K562 (cell line): ENCODE results near the gene ITSN1. TPM values are rescaled to one million over a fixed set of nuclear protein-coding genes. Genes with fewer than 3 reads are reported as not detected.

ENCODE experiments used
- ATAC-seq: fragments of 200-7000 bp; cut with Tn5 transposase; 3 replicates; pipeline ENCODE4 v1.9.1; 2020; ENCODE audit warnings: moderate library complexity
- BruUV-seq: library from RNA; stranded (reverse); fragments of 400-500 nt; replicated peaks from 2 replicates; lab custom pipeline; 2021; lab: Mats Ljungman, UMichigan
- CTCF ChIA-PET: fragments of 300-600 bp; formaldehyde crosslinking; extraction: SDS; loops from one replicate; lab custom pipeline; 2021; ENCODE audit warnings: low intra/inter-chr PET ratio; lab: Yijun Ruan, JAX
- POLR2A ChIA-PET: fragments of 300-600, 350-650 bp; sonication (Branson Sonifier 250); formaldehyde crosslinking; extraction: SDS; loops from one replicate; lab custom pipeline; 2021; ENCODE audit warnings: antibody characterized with exemption, inconsistent platforms; lab: Yijun Ruan, JAX
- DNase-seq, 4 experiments: peaks; one replicate each; pipeline versions ENCODE4 v3.0.0 to v3.0.0-alpha.2; 2011 to 2018; ENCODE audit warnings: low spot score in 3 of 4, mixed read lengths in 3 of 4; ENCODE audit errors: extremely low read depth in 1 of 4
- FAIRE-seq: peaks from 2 replicates; lab custom pipeline; 2011; peaks lifted over from hg19 to GRCh38; lab: Jason Lieb, UNC
- H2AFZ ChIP-seq: 2 replicates; pipeline ENCODE4 v1.6.0; 2011; ENCODE audit warnings: low read depth, low read length, control low read depth, inconsistent platforms
- H3K27ac ChIP-seq: fragments of 200-600 bp; 3 replicates; pipeline ENCODE4 v1.8.0; 2011; ENCODE audit warnings: low read depth, mild to moderate bottlenecking, control low read depth, inconsistent platforms, low read length, moderate library complexity, mixed read lengths; ENCODE audit errors: extremely low read depth
- H3K27me3 ChIP-seq, 2 experiments: fragments of 300-600 bp in 1 of 2; 2 replicates in 1 of 2; 3 replicates in 1 of 2; pipeline versions ENCODE4 v1.6.0 to v1.8.0; 2011; ENCODE audit warnings: inconsistent platforms in 2 of 2, low read length in 2 of 2, mild to moderate bottlenecking in 1 of 2, mixed read lengths in 1 of 2, moderate library complexity in 1 of 2; ENCODE audit not compliant: control insufficient read depth in 2 of 2, insufficient read depth in 2 of 2
- H3K36me3 ChIP-seq: fragments of 300-600 bp; 3 replicates; pipeline ENCODE4 v1.8.0; 2011; ENCODE audit warnings: mild to moderate bottlenecking, low read length, inconsistent platforms; ENCODE audit not compliant: control insufficient read depth, insufficient read depth
- H3K4me1 ChIP-seq, 2 experiments: fragments of 200-600 bp in 1 of 2; replicated peaks in 1 of 2; 2 replicates in 1 of 2; 3 replicates in 1 of 2; pipeline versions ENCODE4 v1.5.1 to v1.8.0; 2011; ENCODE audit warnings: inconsistent platforms in 2 of 2, low read length in 2 of 2, mild to moderate bottlenecking in 1 of 2, mixed read lengths in 1 of 2, moderate library complexity in 1 of 2; ENCODE audit not compliant: control insufficient read depth in 2 of 2, insufficient read depth in 2 of 2
- H3K4me2 ChIP-seq: 2 replicates; pipeline ENCODE4 v1.6.1; 2011; ENCODE audit warnings: low read length, control low read depth, inconsistent platforms, mixed read lengths; ENCODE audit not compliant: insufficient read depth
- H3K4me3 ChIP-seq: fragments of 200-600 bp; sonication (generic), shearing (Covaris generic); 2 replicates; pipeline ENCODE4 v1.5.1; 2016; ENCODE audit warnings: control low read depth, inconsistent platforms
- H3K79me2 ChIP-seq: fragments of 200-600 bp; 3 replicates; pipeline ENCODE4 v1.8.0; 2011; ENCODE audit warnings: low read length, inconsistent platforms; ENCODE audit not compliant: control insufficient read depth, insufficient read depth
- H3K9ac ChIP-seq, 2 experiments: 2 replicates each; pipeline versions ENCODE4 v1.6.0 to v1.6.1; 2011; ENCODE audit warnings: low read depth in 2 of 2, low read length in 2 of 2, control low read depth in 1 of 2, inconsistent platforms in 1 of 2, mild to moderate bottlenecking in 1 of 2, mixed read lengths in 1 of 2; ENCODE audit not compliant: insufficient read depth in 1 of 2
- H3K9me1 ChIP-seq: one replicate; pipeline ENCODE4 v1.6.0; 2011; ENCODE audit warnings: inconsistent platforms, mild to moderate bottlenecking, low read length, moderate library complexity; ENCODE audit not compliant: control insufficient read depth, insufficient read depth
- H3K9me3 ChIP-seq: replicated peaks from 2 replicates; pipeline ENCODE4 v1.5.1; 2011; ENCODE audit warnings: low read depth, low read length, inconsistent platforms; ENCODE audit not compliant: control insufficient read depth, insufficient read depth
- H4K20me1 ChIP-seq: replicated peaks from 2 replicates; pipeline ENCODE4 v1.6.1; 2011; ENCODE audit warnings: low read length, inconsistent platforms, mixed read lengths; ENCODE audit not compliant: control insufficient read depth, insufficient read depth
- BRF1 ChIP-seq: IDR thresholded peaks from 3 replicates; pipeline ENCODE4 v1.6.1; 2011; ENCODE audit warnings: borderline replicate concordance, mild to moderate bottlenecking; ENCODE audit not compliant: insufficient read length; ENCODE audit errors: extremely low read depth
- CBFB ChIP-seq: sonication (generic); formaldehyde crosslinking; IDR thresholded peaks from 2 replicates; pipeline ENCODE4 v1.4.0; 2020; ENCODE audit warnings: mild to moderate bottlenecking, missing genetic modification reagents
- MTA3 ChIP-seq: fragments of 450-650 bp; formaldehyde crosslinking; IDR thresholded peaks from 2 replicates; pipeline ENCODE4 v1.6.1; 2017; ENCODE audit warnings: mild to moderate bottlenecking, borderline replicate concordance
- NR1H2 ChIP-seq: sonication (generic); formaldehyde crosslinking; IDR thresholded peaks from 2 replicates; pipeline ENCODE4 v1.4.0; 2020; ENCODE audit warnings: mild to moderate bottlenecking, missing genetic modification reagents
- NR2C1 ChIP-seq, 2 experiments: fragments of 450-650 bp; IDR thresholded peaks; 2 replicates each; pipeline ENCODE4 v1.6.1; 2017; ENCODE audit warnings: mild to moderate bottlenecking in 2 of 2, antibody characterized with exemption in 1 of 2, inconsistent platforms in 1 of 2, missing compliant biosample characterization in 1 of 2, missing genetic modification characterization in 1 of 2
- TAF1 ChIP-seq: IDR thresholded peaks from 2 replicates; pipeline ENCODE4 v1.6.1; 2011; ENCODE audit warnings: mild to moderate bottlenecking, low read length, moderate library complexity; ENCODE audit not compliant: insufficient read depth, control insufficient read depth, severe bottlenecking; ENCODE audit errors: extremely low read depth
- TEAD4 ChIP-seq, 2 experiments: sonication (generic) in 1 of 2; formaldehyde crosslinking in 1 of 2; IDR thresholded peaks; 2 replicates each; pipeline versions ENCODE4 v1.6.1 to v1.8.0; 2012 to 2022; ENCODE audit warnings: borderline replicate concordance in 1 of 2, inconsistent platforms in 1 of 2, low read length in 1 of 2, mild to moderate bottlenecking in 1 of 2, missing genetic modification reagents in 1 of 2
- ZZZ3 ChIP-seq: fragments of 450-650 bp; IDR thresholded peaks from 2 replicates; pipeline ENCODE4 v1.6.1; 2016; ENCODE audit warnings: antibody characterized with exemption, mild to moderate bottlenecking, moderate library complexity
- WGBS: fragments of 100-300 bp; shearing (Covaris generic); methylation state at CpG from one replicate; pipeline ENCODE4 v1.1.6; 2016; ENCODE audit warnings: low coverage, mixed read lengths; ENCODE audit not compliant: insufficient coverage; ENCODE audit errors: missing lambda C conversion rate; 5-methylcytosine and 5-hydroxymethylcytosine counted together
- in situ Hi-C: fragments of 300-500 bp; cut with MboI; formaldehyde crosslinking; loops from 4 replicates; pipeline ENCODE4 v1.15.0; 2018; ENCODE audit warnings: inconsistent platforms, mixed read lengths
- intact Hi-C: fragments of 100-400 bp; cut with micrococcal nuclease; formaldehyde crosslinking; loops from 2 replicates; pipeline ENCODE4 v1.14.2; 2022
- polyA plus RNA-seq, 8 experiments: library from polyadenylated mRNA; depleted of rRNA in 4 of 8; stranded (reverse) in 5 of 8; unstranded in 3 of 8; fragments of >200 nt; fragmentation: Nextera tagmentation in 2 of 8; fragmentation: Illumina TruSeq in 1 of 8; extraction: Ambion mirVana in 2 of 8; extraction: Trizol in 1 of 8; gene quantifications; 2 replicates each; pipeline versions ENCODE4 v1.2.1 to v1.2.3, GENCODE V29; 2011 to 2014; ENCODE audit warnings: inconsistent platforms in 1 of 8, missing spikeins in 1 of 8
- total RNA-seq, 7 experiments: library from RNA; depleted of rRNA in 6 of 7; stranded (reverse); fragments of >200 nt in 6 of 7; fragmentation: Illumina TruSeq in 2 of 7; extraction: Trizol in 2 of 7; gene quantifications; 2 replicates each; pipeline versions ENCODE4 v1.2.1 to v1.2.3, GENCODE V29; 2011 to 2021; ENCODE audit warnings: low replicate concordance in 1 of 7

Gene ITSN1
- total and polyA plus RNA-seq, 9 of the 15 experiments (the other 6 are each of a cell fraction or from before 2014, with no cell fraction given): 1.1 to 12.6 (median 4.8) TPM

DNA sequence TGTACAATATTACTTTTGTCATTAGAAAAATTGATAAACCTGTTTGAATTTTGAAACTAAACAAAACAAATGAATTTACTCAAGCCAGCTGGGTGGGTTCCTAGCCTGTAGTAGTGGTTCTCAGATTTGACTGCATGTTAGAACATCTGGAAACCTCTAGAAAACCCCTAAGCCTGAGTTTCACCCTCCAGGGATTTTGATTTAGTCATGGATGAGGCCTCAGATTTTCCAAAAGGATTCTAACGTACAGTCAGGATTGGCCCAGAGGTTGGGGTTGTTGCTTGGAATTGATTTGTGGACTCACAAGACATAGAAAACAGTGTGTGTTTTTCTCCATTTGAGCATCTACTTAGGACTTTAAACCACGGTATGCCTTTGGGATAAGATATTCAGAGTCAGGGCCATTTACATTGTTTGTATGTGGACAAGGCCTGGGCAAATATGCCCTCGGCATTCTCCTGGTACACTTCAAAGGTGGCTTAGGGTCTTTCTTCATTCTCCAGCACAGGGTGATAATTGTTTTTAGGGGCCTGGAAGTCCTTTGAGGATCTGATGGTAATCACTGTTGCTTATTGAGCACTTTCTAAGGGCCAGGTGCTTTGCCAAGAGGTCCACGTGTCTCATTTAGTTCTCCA is 230.7 kb downstream of the ITSN1 start (continued):
- TF ChIP-seq ZZZ3: no peak
- TF ChIP-seq, all 486 proteins: peak for 0

DNA sequence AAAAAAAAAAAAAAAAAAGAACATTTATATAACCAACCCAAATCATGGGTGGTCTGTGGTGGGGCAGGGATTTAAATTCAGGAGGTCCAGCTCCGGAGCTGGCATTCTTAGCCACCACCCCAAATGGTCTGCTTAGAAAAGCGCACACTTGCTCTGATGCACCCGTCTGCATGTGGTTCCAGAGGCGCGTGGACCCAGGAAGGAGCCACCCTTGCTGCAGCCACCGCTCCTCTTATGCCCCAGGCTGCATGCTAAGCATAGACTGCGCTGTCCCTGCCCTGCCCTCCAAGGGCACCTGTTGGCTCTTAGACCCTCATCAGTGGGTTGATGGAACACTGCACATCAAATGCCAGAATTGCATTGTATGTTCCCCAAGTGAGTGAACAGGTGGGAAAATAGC is 231.9 kb downstream of the ITSN1 start:
- ChIA-PET CTCF (no interaction called here), POLR2A (no interaction called here)
- Histone ChIP-seq H3K79me2 (no peaks in the 10 kb centered on the region), H3K27ac (no peak overlapping the region), H3K9me3 (no peaks in the 10 kb centered on the region), H3K4me1 (no peaks in the 10 kb centered on the region; a peak in 1 of 5 replicates), H3K9ac (no peak overlapping the region), H4K20me1 (no peaks in the 10 kb centered on the region), H3K4me3 (no peak overlapping the region), H2AFZ (no peak overlapping the region), H3K9me1 (no peaks in the 10 kb centered on the region), H3K27me3 (peaks cover 17 to 45% of the 10 kb centered on the region in 2 experiments; a peak in 4 of 5 replicates), H3K4me2 (no peak overlapping the region), H3K36me3 (no peaks in the 10 kb centered on the region)
- WGBS: 16% methylated on average over 7 of the region's 7 CpGs
- no peak for ATAC-seq
- in situ Hi-C loops: no loop called here
- intact Hi-C loops: loop anchor here (10.0 kb wide), 1 partner anchor 149 kb away; no protein-coding TSS in a partner anchor
- no peak for DNase-seq
- BruUV-seq: no TSS peak
- TF ChIP-seq NR1H2 (CRISPR knock-in tag) (no peak), TAF1 (no peak), NR2C1 (IDR thresholded peaks at IDR 0.05) (no peak), NR2C1 (tag; IDR thresholded peaks at IDR 0.05) (no peak), TEAD4 (IDR thresholded peaks at IDR 0.05; ENCODE audit: low read length) (no peak), TEAD4 (CRISPR knock-in tag; IDR thresholded peaks at IDR 0.05; ENCODE audit: borderline replicate concordance) (no peak), CBFB (no peak), BRF1 (no peak), MTA3 (no peak)
- no peak for FAIRE-seq
